ENCODE measurements around the gene CCDC40.

- TF ChIP-seq CTCF (IDR thresholded peaks at IDR 0.05) (no peak), POLR2A (IDR thresholded peaks at IDR 0.05) (no peak)
These were observed 65.7 kb downstream of the CCDC40 start for GRCh38 chr17:80101946-80102663.

Measured in heart left ventricle (tissue), 13 donors.